Progenitor cell of endocrine pancreas (in vitro differentiated cells): ENCODE measurements around the gene PIAS3. TPM values are rescaled to one million over a fixed set of nuclear protein-coding genes. Genes with fewer than 3 reads are reported as not detected.
"Not testable (repeated sequence)": the region's sequence is repeated elsewhere in the genome, so short reads cannot be mapped to it uniquely, and the experiment has no call there.

Experiments used
- DNase-seq: peaks from one replicate; pipeline ENCODE4 v3.0.0; 2021; ENCODE audit warnings: low spot score; ENCODE audit not compliant: unreplicated experiment
- H3K27ac Mint-ChIP-seq: 2 replicates; pipeline ENCODE4 v1.8.0; 2021; ENCODE audit warnings: mild to moderate bottlenecking, moderate library complexity, mixed read lengths
- H3K27me3 Mint-ChIP-seq: 2 replicates; pipeline ENCODE4 v1.8.0; 2021; ENCODE audit warnings: mixed read lengths
- H3K36me3 Mint-ChIP-seq: 2 replicates; pipeline ENCODE4 v1.8.0; 2022; ENCODE audit warnings: mixed read lengths; ENCODE audit not compliant: insufficient read depth
- H3K4me1 Mint-ChIP-seq: 2 replicates; pipeline ENCODE4 v1.8.0; 2021; ENCODE audit warnings: low read depth, mixed read lengths
- H3K4me3 Mint-ChIP-seq: 2 replicates; pipeline ENCODE4 v1.8.0; 2021; ENCODE audit warnings: low read depth, mild to moderate bottlenecking, moderate library complexity, mixed read lengths
- H3K9me3 Mint-ChIP-seq: 2 replicates; pipeline ENCODE4 v1.8.0; 2021; ENCODE audit warnings: low read depth, mixed read lengths
- CTCF ChIP-seq: fragments of 200-600 bp; sonication (generic); IDR thresholded peaks from one replicate; pipeline ENCODE4 v1.5.0; 2021; ENCODE audit warnings: antibody characterized with exemption, mild to moderate bottlenecking; ENCODE audit not compliant: unreplicated experiment
- total RNA-seq: library from RNA; stranded (reverse); gene quantifications from 2 replicates; pipeline ENCODE4 v1.2.1, GENCODE V29; 2021

The PIAS3 gene
- total RNA-seq, 1 donor from 2014 or later, result 36.9 TPM

DNA sequence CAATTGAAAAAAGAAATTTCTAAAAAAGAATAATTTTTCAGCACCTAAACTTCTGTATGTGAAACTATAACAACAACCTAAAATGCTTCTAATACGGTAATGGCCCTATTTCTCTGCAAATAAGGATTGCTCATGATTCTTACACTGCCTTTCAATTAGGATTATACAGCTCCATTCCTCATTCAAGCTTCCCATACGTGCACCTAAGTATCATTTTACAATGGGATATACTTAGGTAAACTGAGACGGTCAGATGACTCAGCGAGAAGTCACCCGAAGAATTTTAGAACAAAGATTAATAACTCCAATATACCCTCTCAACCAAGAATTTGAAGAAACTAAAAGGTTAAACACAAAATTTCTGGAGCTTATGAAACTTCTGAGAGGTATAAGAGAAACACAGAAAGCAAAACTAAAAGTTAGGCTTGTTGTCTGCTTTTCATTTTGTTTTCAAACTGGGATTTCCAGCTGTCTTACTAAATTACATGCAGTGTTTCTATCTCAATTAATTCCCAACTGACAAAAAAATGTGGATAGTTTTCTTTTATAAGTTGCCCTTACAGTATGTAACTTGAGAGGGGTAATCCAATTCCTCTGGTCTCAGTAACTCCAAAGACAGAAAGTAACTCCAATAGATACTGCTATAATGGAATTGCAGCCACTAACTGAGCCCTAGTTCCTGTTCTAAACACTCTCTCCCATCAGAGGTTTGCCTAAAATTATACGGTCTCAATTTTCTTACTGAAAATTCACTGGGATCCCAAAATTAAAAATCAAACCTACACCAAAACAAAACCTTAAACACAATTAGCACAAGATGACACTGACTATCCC, 45.7 kb downstream of the PIAS3 start:
- DNase-seq, H3K4me3 Mint-ChIP-seq, H3K4me1 Mint-ChIP-seq, H3K27me3 Mint-ChIP-seq, H3K9me3 Mint-ChIP-seq, H3K36me3 Mint-ChIP-seq, H3K27ac Mint-ChIP-seq: not testable (repeated sequence)

DNA sequence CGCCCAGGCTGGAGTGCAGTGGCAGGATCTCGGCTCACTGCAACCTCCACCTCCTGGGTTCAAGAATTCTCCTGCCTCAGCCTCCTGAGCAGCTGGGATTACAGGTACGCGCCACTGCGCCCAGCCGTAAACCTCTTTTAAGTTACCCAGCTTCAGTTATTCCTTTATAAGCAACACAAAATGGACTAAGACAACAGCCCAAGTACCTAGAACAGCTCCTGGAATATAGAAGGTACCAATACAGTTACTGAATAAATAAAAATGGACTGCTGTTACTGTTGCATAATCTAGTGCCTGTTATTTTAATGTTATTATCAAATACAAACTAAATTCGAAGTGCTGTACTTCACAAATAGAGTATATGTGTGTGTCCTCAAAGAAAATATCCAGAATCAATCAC, 52.0 kb downstream of the PIAS3 start:
- Mint-ChIP-seq H3K36me3 (peaks cover 1% of the 10 kb centered on the region), H3K4me1 (peaks cover 10% of the 10 kb centered on the region), H3K27ac (no peak overlapping the region), H3K9me3 (no peaks in the 10 kb centered on the region), H3K27me3 (no peaks in the 10 kb centered on the region), H3K4me3 (no peak overlapping the region)
- TF ChIP-seq CTCF, result no peak
- DNase-seq, result no peak

DNA sequence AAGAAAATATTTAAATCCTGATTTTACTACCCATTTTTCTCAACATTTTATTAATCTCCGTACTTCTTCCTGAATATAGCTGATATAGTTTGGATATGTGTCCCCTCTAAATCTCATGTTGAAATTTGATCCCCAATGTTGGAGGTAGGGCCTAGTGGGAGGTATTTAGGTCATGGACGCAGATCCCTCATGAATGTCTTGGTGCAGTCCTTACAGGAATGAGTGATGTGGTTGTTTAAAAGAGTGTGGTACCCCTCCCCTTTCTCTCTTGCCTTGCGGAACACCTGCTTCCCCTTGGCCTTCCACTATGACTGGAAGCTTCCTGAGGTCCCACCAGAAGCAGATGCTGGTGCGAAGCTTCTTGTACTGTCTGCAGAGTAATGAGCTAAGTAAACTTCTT, 52.5 kb downstream of the PIAS3 start:
- peaks cover 10% of the 10 kb centered on the region for H3K4me1 Mint-ChIP-seq
- H3K27me3 Mint-ChIP-seq, result no peaks in the 10 kb centered on the region
- no peaks in the 10 kb centered on the region for H3K9me3 Mint-ChIP-seq
- H3K27ac Mint-ChIP-seq, result no peak overlapping the region
- TF ChIP-seq CTCF, result no peak
- no peak overlapping the region for H3K4me3 Mint-ChIP-seq
- peaks cover 1% of the 10 kb centered on the region for H3K36me3 Mint-ChIP-seq
- DNase-seq, result no peak

GRCh38 chr1:145805057-145805456, 53.8 kb downstream of the PIAS3 start:
- peaks cover 4% of the 10 kb centered on the region for H3K36me3 Mint-ChIP-seq
- no peaks in the 10 kb centered on the region for H3K27me3 Mint-ChIP-seq
- no peak overlapping the region for H3K4me3 Mint-ChIP-seq
- peaks cover 10% of the 10 kb centered on the region for H3K4me1 Mint-ChIP-seq
- TF ChIP-seq CTCF, result no peak
- no peak for DNase-seq
- no peaks in the 10 kb centered on the region for H3K9me3 Mint-ChIP-seq
- no peak overlapping the region for H3K27ac Mint-ChIP-seq

- Mint-ChIP-seq H3K27me3 (no peaks in the 10 kb centered on the region), H3K4me1 (peaks cover 10% of the 10 kb centered on the region), H3K9me3 (no peaks in the 10 kb centered on the region), H3K27ac (no peak overlapping the region), H3K36me3 (peaks cover 5% of the 10 kb centered on the region), H3K4me3 (no peak overlapping the region)
- TF ChIP-seq CTCF, result no peak
- no peak for DNase-seq
Measured at GRCh38 chr1:145804235-145805045, 54.4 kb downstream of the PIAS3 start.
